HepG2 (cell line): ENCODE measurements around the gene RGS6. TPM values are rescaled to one million over a fixed set of nuclear protein-coding genes. Genes with fewer than 3 reads are reported as not detected.

Source experiments
- ATAC-seq: fragments of 200-7000 bp; cut with Tn5 transposase; 3 replicates; pipeline ENCODE4 v1.9.1; 2020; ENCODE audit warnings: mild to moderate bottlenecking, moderate library complexity
- BruUV-seq: library from RNA; stranded (reverse); fragments of 400-500 nt; replicated peaks from 2 replicates; lab custom pipeline; 2021; lab: Mats Ljungman, UMichigan
- CTCF ChIA-PET: fragments of 300-600 bp; formaldehyde crosslinking; extraction: SDS; loops from one replicate; lab custom pipeline; 2021; ENCODE audit warnings: low total read pairs, inconsistent platforms, low intra/inter-chr PET ratio; lab: Yijun Ruan, JAX
- POLR2A ChIA-PET: fragments of 350-600 bp; sonication (Branson Sonifier 250); formaldehyde crosslinking; loops from one replicate; lab custom pipeline; 2020; ENCODE audit warnings: antibody characterized with exemption, inconsistent platforms; lab: Yijun Ruan, JAX
- DNase-seq: peaks from one replicate; pipeline ENCODE4 v3.0.0-alpha.2; 2015; ENCODE audit warnings: low spot score
- FAIRE-seq: peaks from 3 replicates; lab custom pipeline; 2011; peaks lifted over from hg19 to GRCh38; lab: Jason Lieb, UNC
- H2AFZ ChIP-seq: one replicate; pipeline ENCODE4 v1.6.1; 2011; ENCODE audit warnings: low read length, inconsistent platforms
- H3K27ac ChIP-seq: fragments of 300-600 bp; 3 replicates; pipeline ENCODE4 v1.8.0; 2011; ENCODE audit warnings: mixed run types, mild to moderate bottlenecking, mixed read lengths, low read length, inconsistent platforms; ENCODE audit not compliant: insufficient read depth; ENCODE audit errors: extremely low read length
- H3K27me3 ChIP-seq, 2 experiments: fragments of 200-600 bp in 1 of 2; 2 replicates in 1 of 2; 3 replicates in 1 of 2; pipeline versions ENCODE4 v1.6.0 to v1.8.0; 2011; ENCODE audit warnings: low read length in 2 of 2, mild to moderate bottlenecking in 2 of 2, moderate library complexity in 2 of 2, inconsistent platforms in 1 of 2; ENCODE audit not compliant: insufficient read depth in 2 of 2, control insufficient read depth in 1 of 2
- H3K36me3 ChIP-seq, 2 experiments: fragments of 200-600 bp in 1 of 2; replicated peaks in 1 of 2; 2 replicates in 1 of 2; 3 replicates in 1 of 2; pipeline versions ENCODE4 v1.5.1 to v1.8.0; 2011; ENCODE audit warnings: low read length in 2 of 2, inconsistent platforms in 1 of 2; ENCODE audit not compliant: insufficient read depth in 2 of 2, control insufficient read depth in 1 of 2
- H3K4me1 ChIP-seq: 2 replicates; pipeline ENCODE4 v1.5.1; 2012; ENCODE audit warnings: low read length, inconsistent platforms; ENCODE audit not compliant: insufficient read depth
- H3K4me2 ChIP-seq: 2 replicates; pipeline ENCODE4 v1.6.0; 2011; ENCODE audit warnings: low read depth, low read length, inconsistent platforms
- H3K4me3 ChIP-seq, 3 experiments: fragments of 200-600 bp in 1 of 3; sonication (generic), shearing (Covaris generic) in 1 of 3; replicated peaks in 1 of 3; 2 replicates each; pipeline ENCODE4 v1.5.1; 2011 to 2016; ENCODE audit warnings: low read length in 3 of 3, inconsistent platforms in 2 of 3, low read depth in 2 of 3, mild to moderate bottlenecking in 2 of 3, control low read depth in 1 of 3, mixed read lengths in 1 of 3; ENCODE audit not compliant: insufficient read depth in 1 of 3
- H3K79me2 ChIP-seq: one replicate; pipeline ENCODE4 v1.6.1; 2011; ENCODE audit warnings: low read length, inconsistent platforms; ENCODE audit not compliant: insufficient read depth
- H3K9ac ChIP-seq: 2 replicates; pipeline ENCODE4 v1.6.0; 2011; ENCODE audit warnings: mild to moderate bottlenecking, low read depth, low read length, inconsistent platforms; ENCODE audit not compliant: insufficient read depth
- H3K9me3 ChIP-seq: 2 replicates; pipeline ENCODE4 v1.5.1; 2012; ENCODE audit warnings: mild to moderate bottlenecking, low read length
- H4K20me1 ChIP-seq: 2 replicates; pipeline ENCODE4 v1.6.0; 2011; ENCODE audit warnings: inconsistent platforms, mild to moderate bottlenecking, low read length, moderate library complexity; ENCODE audit not compliant: insufficient read depth
- AKAP8 ChIP-seq: sonication (generic); formaldehyde crosslinking; IDR thresholded peaks from 2 replicates; pipeline ENCODE4 v1.5.1; 2020; ENCODE audit warnings: mild to moderate bottlenecking, missing genetic modification reagents
- ATF7-NPFF ChIP-seq: sonication (generic); formaldehyde crosslinking; IDR thresholded peaks from 2 replicates; pipeline ENCODE4 v1.8.1; 2023; ENCODE audit warnings: mild to moderate bottlenecking, low read depth, missing genetic modification reagents, moderate library complexity
- MAZ ChIP-seq, 2 experiments: sonication (generic) in 1 of 2; formaldehyde crosslinking in 1 of 2; IDR thresholded peaks; 2 replicates each; pipeline versions ENCODE4 v1.5.0 to v1.6.1; 2012 to 2020; ENCODE audit warnings: low read depth in 2 of 2, mild to moderate bottlenecking in 2 of 2, borderline replicate concordance in 1 of 2, improper control_type of control experiment in 1 of 2, low read length in 1 of 2, missing genetic modification reagents in 1 of 2, moderate library complexity in 1 of 2
- MYC ChIP-seq: sonication (generic); formaldehyde crosslinking; IDR thresholded peaks from 2 replicates; pipeline ENCODE4 v1.9.0; 2021; ENCODE audit warnings: missing genetic modification reagents, borderline replicate concordance
- TBP ChIP-seq: sonication (generic); formaldehyde crosslinking; IDR thresholded peaks from 2 replicates; pipeline ENCODE4 v1.5.0; 2020; ENCODE audit warnings: missing genetic modification reagents
- ZNF138 ChIP-seq: sonication (generic); formaldehyde crosslinking; IDR thresholded peaks from 2 replicates; pipeline ENCODE4 v1.5.0; 2020; ENCODE audit warnings: mild to moderate bottlenecking, low read depth, missing genetic modification reagents
- ZNF615 ChIP-seq: sonication (generic); formaldehyde crosslinking; IDR thresholded peaks from 2 replicates; pipeline ENCODE4 v1.5.0; 2020; ENCODE audit warnings: mild to moderate bottlenecking, missing genetic modification reagents, borderline replicate concordance
- WGBS: methylation state at CpG from one replicate; pipeline ENCODE4 v1.1.6; 2017; ENCODE audit warnings: low lambda C conversion rate; 5-methylcytosine and 5-hydroxymethylcytosine counted together
- in situ Hi-C: cut with HindIII; loops from 2 replicates; pipeline ENCODE4 v1.10.0; 2017; ENCODE audit warnings: low pct_unique_long_range_greater_than_20kb; ENCODE audit not compliant: extremely low pct_ligation_motif_present
- intact Hi-C: fragments of 100-400 bp; cut with micrococcal nuclease; formaldehyde crosslinking; loops from one replicate; pipeline ENCODE4 v1.10.0; 2022; ENCODE audit not compliant: unreplicated experiment
- polyA plus RNA-seq, 8 experiments: library from polyadenylated mRNA; depleted of rRNA in 3 of 8; stranded (reverse) in 7 of 8; unstranded in 1 of 8; fragments of >200 nt; fragmentation: Illumina TruSeq in 4 of 8; extraction: Trizol in 4 of 8; gene quantifications; 2 replicates each; pipeline versions ENCODE4 v1.2.1 to v1.2.3, GENCODE V29; 2011 to 2016; ENCODE audit warnings: low read depth in 4 of 8, missing spikeins in 1 of 8, mixed read lengths in 1 of 8; ENCODE audit not compliant: insufficient read depth in 1 of 8
- total RNA-seq, 5 experiments: library from RNA; depleted of rRNA; stranded (reverse); fragments of >200 nt; fragmentation: Illumina TruSeq; extraction: Trizol; gene quantifications; 2 replicates each; pipeline ENCODE4 v1.2.3, GENCODE V29; 2016; ENCODE audit warnings: low read depth in 1 of 5
- TF ChIP-seq, protein P1 (sequence below): sonication (generic); formaldehyde crosslinking; IDR thresholded peaks from 2 replicates; pipeline ENCODE4; 2020; ENCODE audit warnings: missing genetic modification reagents, mild to moderate bottlenecking, borderline replicate concordance
- TF ChIP-seq, protein P2 (sequence below): sonication (generic); formaldehyde crosslinking; IDR thresholded peaks from 2 replicates; pipeline ENCODE4 v1.5.0; 2020; ENCODE audit warnings: missing genetic modification reagents
- TF ChIP-seq, protein P3 (sequence below): sonication (generic); formaldehyde crosslinking; IDR thresholded peaks from 2 replicates; pipeline ENCODE4 v1.4.0; 2020; ENCODE audit warnings: missing genetic modification reagents, borderline replicate concordance

The RGS6 gene
- total and polyA plus RNA-seq, 2 of the 13 experiments (the other 11 are each of a cell fraction or from before 2014, with no cell fraction given): not detected

DNA sequence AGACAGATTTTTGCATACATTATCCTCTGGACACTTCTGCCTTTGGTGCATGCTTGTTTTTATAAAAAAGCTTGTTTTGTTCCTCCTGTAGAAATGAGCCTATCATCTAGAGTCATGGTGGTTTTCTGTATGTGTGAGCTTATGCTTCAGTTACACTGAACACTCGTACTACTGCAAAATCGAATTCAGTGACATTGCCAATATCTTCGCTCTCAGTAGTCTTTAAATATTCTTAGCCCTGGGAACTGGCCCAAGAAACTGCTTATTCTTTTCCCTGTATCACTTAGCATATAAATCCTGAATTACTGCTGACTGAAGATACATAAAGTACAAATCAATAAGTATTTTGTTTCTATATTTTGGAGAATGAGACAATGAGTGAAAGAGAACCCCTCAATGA is 70.5 kb downstream of the RGS6 start:
- ATAC-seq: no peak
- H3K79me2 ChIP-seq: no peaks in the 10 kb centered on the region
- H3K36me3 ChIP-seq: no peaks in the 10 kb centered on the region
- intact Hi-C loops (no loop called here), in situ Hi-C loops (no loop called here)
- no peak overlapping the region for H3K4me3 ChIP-seq
- DNase-seq: no peak
- no peak for FAIRE-seq
- no peak overlapping the region for H3K9ac ChIP-seq
- no peak for TF ChIP-seq TBP
- TF ChIP-seq, protein P1, sequence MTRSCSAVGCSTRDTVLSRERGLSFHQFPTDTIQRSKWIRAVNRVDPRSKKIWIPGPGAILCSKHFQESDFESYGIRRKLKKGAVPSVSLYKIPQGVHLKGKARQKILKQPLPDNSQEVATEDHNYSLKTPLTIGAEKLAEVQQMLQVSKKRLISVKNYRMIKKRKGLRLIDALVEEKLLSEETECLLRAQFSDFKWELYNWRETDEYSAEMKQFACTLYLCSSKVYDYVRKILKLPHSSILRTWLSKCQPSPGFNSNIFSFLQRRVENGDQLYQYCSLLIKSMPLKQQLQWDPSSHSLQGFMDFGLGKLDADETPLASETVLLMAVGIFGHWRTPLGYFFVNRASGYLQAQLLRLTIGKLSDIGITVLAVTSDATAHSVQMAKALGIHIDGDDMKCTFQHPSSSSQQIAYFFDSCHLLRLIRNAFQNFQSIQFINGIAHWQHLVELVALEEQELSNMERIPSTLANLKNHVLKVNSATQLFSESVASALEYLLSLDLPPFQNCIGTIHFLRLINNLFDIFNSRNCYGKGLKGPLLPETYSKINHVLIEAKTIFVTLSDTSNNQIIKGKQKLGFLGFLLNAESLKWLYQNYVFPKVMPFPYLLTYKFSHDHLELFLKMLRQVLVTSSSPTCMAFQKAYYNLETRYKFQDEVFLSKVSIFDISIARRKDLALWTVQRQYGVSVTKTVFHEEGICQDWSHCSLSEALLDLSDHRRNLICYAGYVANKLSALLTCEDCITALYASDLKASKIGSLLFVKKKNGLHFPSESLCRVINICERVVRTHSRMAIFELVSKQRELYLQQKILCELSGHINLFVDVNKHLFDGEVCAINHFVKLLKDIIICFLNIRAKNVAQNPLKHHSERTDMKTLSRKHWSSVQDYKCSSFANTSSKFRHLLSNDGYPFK: no peak
- no peak for TF ChIP-seq ZNF138 (CRISPR knock-in tag)
- TF ChIP-seq, protein P2, sequence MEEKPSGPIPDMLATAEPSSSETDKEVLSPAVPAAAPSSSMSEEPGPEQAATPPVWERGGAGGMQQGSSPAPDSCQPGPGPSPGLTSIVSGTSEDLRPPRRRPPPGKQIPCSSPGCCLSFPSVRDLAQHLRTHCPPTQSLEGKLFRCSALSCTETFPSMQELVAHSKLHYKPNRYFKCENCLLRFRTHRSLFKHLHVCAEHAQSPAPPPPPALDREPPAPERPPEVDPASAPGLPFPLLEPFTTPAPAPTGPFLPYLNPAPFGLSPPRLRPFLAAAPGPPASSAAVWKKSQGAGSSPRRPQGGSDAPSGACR (CRISPR knock-in tag): no peak
- no peak for TF ChIP-seq MAZ (IDR thresholded peaks at IDR 0.05; ENCODE audit: borderline replicate concordance, low read depth, low read length)
- TF ChIP-seq MAZ (CRISPR knock-in tag; IDR thresholded peaks at IDR 0.05; ENCODE audit: low read depth): no peak
- TF ChIP-seq MYC (CRISPR knock-in tag): no peak
- no peak for TF ChIP-seq AKAP8 (CRISPR knock-in tag)
- no peak for TF ChIP-seq ATF7-NPFF (CRISPR knock-in tag)
- TF ChIP-seq, protein P3, sequence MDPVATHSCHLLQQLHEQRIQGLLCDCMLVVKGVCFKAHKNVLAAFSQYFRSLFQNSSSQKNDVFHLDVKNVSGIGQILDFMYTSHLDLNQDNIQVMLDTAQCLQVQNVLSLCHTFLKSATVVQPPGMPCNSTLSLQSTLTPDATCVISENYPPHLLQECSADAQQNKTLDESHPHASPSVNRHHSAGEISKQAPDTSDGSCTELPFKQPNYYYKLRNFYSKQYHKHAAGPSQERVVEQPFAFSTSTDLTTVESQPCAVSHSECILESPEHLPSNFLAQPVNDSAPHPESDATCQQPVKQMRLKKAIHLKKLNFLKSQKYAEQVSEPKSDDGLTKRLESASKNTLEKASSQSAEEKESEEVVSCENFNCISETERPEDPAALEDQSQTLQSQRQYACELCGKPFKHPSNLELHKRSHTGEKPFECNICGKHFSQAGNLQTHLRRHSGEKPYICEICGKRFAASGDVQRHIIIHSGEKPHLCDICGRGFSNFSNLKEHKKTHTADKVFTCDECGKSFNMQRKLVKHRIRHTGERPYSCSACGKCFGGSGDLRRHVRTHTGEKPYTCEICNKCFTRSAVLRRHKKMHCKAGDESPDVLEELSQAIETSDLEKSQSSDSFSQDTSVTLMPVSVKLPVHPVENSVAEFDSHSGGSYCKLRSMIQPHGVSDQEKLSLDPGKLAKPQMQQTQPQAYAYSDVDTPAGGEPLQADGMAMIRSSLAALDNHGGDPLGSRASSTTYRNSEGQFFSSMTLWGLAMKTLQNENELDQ (CRISPR knock-in tag): no peak
- no peak for TF ChIP-seq ZNF615 (CRISPR knock-in tag)
- BruUV-seq: no TSS peak
- H3K27me3 ChIP-seq: no peaks in the 10 kb centered on the region
- no peak overlapping the region for H3K27ac ChIP-seq
- H3K4me1 ChIP-seq: no peaks in the 10 kb centered on the region
- H3K4me2 ChIP-seq: no peak overlapping the region
- no peaks in the 10 kb centered on the region for H4K20me1 ChIP-seq
- 7% methylated on average over 3 of the region's 3 CpGs for WGBS
- H3K9me3 ChIP-seq: no peaks in the 10 kb centered on the region
- H2AFZ ChIP-seq: no peak overlapping the region
- CTCF ChIA-PET: no interaction called here
- POLR2A ChIA-PET: no interaction called here
